ENCODE data around the gene MLXIP.
"Not testable (repeated sequence)": the region's sequence is repeated elsewhere in the genome, so short reads cannot be mapped to it uniquely, and the experiment has no call there.

Gene MLXIP

DNA sequence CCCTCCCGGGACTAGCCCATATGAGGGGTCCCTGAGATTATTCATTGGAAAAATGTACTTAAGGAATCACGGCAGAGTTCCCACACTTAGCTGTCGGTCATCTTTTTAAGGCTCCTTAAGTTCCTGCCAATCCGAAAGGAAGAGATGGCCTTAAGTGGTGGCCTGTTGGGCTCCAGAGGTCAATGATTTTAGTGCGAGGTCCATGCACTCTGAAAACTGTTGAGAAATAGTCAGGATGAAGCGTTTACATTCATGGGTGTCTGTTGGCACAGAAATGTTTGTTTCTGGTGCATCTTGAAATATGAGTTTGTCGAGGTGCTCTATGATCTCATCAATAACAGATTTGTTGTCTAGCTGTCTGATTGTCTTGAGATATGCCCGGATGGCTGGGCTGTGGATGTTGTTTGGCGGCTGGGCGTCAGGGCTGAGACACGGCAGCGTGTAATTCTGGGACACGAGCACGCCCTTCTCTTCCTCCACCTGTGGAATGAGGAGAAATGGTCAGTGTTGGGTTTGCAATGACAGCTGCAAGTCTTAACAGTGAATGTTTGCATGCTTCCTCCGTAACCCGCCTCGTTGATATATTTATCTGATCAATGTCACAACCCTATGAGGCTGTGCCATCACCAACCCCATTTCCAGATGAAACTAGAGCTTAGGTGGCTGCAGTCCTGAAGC lies 93.8 kb downstream of the MLXIP start:
- H3K27ac Mint-ChIP-seq = no peak overlapping the region
- H3K4me1 Mint-ChIP-seq (ENCODE audit: low read depth) = no peaks in the 10 kb centered on the region
- no peak overlapping the region for H3K4me3 Mint-ChIP-seq
- H3K36me3 Mint-ChIP-seq (ENCODE audit: low read depth) = no peaks in the 10 kb centered on the region
- H3K9me3 Mint-ChIP-seq = no peaks in the 10 kb centered on the region
- peaks cover 15% of the 10 kb centered on the region for H3K27me3 Mint-ChIP-seq (ENCODE audit: low read depth)

DNA sequence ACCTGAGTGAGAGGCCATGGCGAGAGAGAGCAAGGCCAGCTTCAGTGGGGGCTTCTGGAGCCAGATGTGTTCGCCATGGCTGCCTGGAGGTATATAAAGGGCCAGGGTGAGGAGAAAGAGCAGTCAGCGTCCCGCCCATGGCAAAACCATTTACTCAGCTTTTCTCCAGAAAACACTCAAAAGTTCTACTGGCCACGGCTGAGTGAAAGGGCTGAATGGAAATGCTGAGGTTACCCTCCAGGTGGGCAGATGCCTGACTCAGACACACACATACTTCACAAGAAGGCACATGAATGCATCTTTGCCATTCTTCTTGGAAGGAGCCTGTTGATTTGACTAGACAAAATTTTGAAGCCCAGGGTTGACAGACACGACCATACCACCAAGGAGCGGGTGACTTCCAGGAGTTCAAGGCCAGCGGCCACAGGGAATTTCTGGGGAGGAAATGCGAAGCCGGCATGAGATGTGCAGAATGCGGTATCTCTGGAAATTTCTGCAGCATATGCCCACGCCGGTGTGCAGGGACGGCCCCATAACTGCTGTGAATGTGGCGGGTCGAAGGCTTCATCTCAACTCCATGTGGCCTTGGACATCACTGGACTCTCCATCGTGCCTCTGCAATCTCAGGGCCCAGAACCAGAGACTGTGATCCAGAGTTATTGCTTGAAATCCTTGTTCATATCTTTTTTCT lies 95.7 kb downstream of the MLXIP start, which contains the start of gene IL31:
Gene IL31, minus strand, starts transcription at position 67 of the 691 bp plus-strand sequence. Its CDS starts 49 bp downstream, at position 18.
- no peak within 1 kb of the TSS for H3K4me3 Mint-ChIP-seq
- no peaks in the 10 kb centered on the region for H3K36me3 Mint-ChIP-seq (ENCODE audit: low read depth)
- no peaks in the 10 kb centered on the region for H3K9me3 Mint-ChIP-seq
- H3K4me1 Mint-ChIP-seq (ENCODE audit: low read depth) = no peaks in the 10 kb centered on the region
- H3K27me3 Mint-ChIP-seq (ENCODE audit: low read depth) = peaks cover 9% of the 10 kb centered on the region
- H3K27ac Mint-ChIP-seq = no peak within 1 kb of the TSS

DNA sequence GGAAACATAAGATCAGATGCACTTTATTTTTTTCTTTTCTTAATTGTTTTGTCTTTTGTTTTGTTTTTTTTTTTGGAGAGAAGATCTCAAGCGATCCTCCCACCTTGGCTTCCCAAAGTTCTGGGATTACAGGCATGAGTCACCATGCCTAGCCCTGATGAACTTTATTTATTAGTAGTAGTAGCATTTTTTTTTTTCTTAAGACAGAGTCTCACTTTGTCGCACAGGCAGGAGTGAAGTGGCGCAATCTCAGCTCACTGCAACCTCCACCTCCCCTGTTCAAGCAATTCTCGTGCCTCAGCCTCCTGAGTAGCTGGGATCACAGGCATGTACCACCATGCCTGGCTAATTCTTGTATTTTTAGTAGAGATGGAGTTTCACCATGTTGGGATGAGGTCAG lies 97.9 kb downstream of the MLXIP start:
- not testable (repeated sequence) for H3K27ac Mint-ChIP-seq; H3K36me3 Mint-ChIP-seq (ENCODE audit: low read depth); H3K4me3 Mint-ChIP-seq; H3K4me1 Mint-ChIP-seq (ENCODE audit: low read depth); H3K9me3 Mint-ChIP-seq
- H3K27me3 Mint-ChIP-seq (ENCODE audit: low read depth) = peaks cover 14% of the 10 kb centered on the region

DNA sequence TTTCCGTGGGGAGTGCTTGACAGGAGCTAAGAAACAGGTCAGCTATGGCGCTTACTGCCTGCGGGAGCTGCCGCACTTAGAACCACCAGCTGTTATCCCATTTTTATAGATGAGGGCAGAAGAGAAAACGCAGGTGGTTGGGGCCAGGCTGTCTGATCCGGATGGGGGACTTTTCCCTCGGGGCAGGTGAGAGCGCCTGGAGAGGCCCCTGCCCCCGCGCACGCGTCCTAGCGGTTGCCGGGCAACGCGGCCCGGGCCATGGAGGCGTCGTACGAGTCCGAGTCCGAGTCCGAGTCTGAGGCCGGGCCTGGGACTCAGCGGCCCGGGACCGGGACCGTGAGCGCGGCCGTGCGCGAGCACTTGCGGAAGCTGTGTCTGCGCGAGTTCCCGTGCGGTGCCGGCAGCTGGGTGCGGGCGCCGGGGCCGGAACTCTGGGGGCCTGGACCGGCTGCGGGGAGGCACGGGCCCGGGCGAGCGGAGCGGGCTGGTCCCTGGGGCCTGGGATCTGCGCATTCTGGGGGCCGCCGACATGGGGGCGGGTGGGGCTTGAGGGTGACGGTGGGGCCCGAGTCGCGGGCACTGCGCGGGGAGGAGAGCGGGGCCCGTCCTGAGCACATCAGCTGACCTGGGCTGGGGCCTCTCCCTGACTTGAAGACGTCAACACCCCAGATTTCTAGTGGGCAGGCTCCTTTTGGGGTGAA lies 104.5 kb downstream of the MLXIP start, which contains the start of gene LRRC43:
Gene LRRC43, plus strand, starts transcription at position 237 of the 701 bp plus-strand sequence. Its CDS starts 22 bp downstream, at position 259.
- Mint-ChIP-seq H3K4me3 (peak within 1 kb of the TSS; percentile 77), H3K4me1 (ENCODE audit: low read depth) (peaks cover 7% of the 10 kb centered on the region), H3K27ac (no peak within 1 kb of the TSS), H3K9me3 (no peaks in the 10 kb centered on the region), H3K27me3 (ENCODE audit: low read depth) (peaks cover 31% of the 10 kb centered on the region), H3K36me3 (ENCODE audit: low read depth) (no peaks in the 10 kb centered on the region)

DNA sequence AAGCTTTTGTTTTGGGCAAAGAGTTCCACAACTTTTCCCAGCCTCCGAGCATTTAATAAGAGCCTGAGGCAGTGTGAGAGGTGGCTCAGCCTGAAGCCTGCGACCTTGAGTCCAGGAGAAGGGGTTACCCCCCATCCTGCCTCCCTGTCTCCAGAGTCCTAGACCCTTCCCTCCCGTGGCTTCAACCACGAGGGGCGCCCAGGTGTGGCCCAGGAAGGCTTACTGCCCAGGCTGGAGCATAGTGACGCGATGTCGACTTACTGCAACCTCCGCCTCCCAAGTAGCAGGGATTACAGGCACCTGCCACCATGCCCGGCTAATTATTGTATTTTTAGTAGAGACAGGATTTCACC lies 105.0 kb downstream of the MLXIP start:
- Mint-ChIP-seq H3K27me3 (ENCODE audit: low read depth) (peaks cover 31% of the 10 kb centered on the region), H3K4me1 (ENCODE audit: low read depth) (peaks cover 7% of the 10 kb centered on the region), H3K36me3 (ENCODE audit: low read depth) (no peaks in the 10 kb centered on the region), H3K4me3 (peak overlapping the region; percentile 40), H3K27ac (no peak overlapping the region), H3K9me3 (no peaks in the 10 kb centered on the region)

DNA sequence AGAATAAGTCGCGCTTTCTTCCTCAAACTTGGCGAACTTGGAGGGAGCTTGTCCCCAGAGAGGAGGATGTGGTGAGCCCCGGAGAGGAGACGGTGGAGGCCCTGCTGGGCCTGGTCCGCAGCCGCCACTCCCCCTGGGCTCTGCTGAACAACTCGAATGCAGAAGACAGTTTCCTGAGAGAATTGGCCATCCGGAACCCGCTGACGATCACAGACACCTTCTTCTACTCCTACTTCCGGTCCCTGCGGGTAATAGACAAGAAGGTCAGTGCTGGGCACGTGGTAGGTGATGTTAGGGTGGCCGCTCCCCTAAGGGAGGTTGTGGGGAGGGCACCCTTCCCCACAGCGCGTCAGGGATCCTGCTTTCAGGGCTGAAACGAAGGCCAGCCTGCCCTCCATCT lies 106.0 kb downstream of the MLXIP start:
- peak overlapping the region; percentile 67 for H3K4me3 Mint-ChIP-seq
- H3K27me3 Mint-ChIP-seq (ENCODE audit: low read depth) = peaks cover 31% of the 10 kb centered on the region
- H3K9me3 Mint-ChIP-seq = no peaks in the 10 kb centered on the region
- peaks cover 7% of the 10 kb centered on the region for H3K4me1 Mint-ChIP-seq (ENCODE audit: low read depth)
- no peaks in the 10 kb centered on the region for H3K36me3 Mint-ChIP-seq (ENCODE audit: low read depth)
- no peak overlapping the region for H3K27ac Mint-ChIP-seq

DNA sequence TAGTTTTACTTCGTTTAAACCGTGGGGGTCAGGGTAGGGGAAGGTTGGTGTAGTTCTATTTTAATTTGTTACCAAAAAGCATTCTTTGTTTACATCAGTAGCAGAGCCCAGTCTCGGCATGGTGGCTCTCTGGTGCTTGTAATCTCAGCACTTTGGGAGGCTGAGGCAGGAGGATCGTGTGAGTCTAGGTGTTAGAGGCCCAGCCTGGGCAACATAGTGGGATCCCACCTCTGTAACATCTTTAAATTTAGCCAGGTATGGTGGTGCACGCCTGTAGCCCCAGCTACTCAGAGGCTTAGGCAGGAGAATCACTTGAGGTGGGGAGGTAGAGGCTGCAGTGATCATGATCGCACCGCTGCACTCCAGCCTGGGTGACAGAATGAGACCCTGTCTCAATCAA lies 106.5 kb downstream of the MLXIP start:
- Mint-ChIP-seq H3K27me3 (ENCODE audit: low read depth) (peaks cover 27% of the 10 kb centered on the region), H3K4me1 (ENCODE audit: low read depth) (peaks cover 4% of the 10 kb centered on the region), H3K36me3 (ENCODE audit: low read depth) (no peaks in the 10 kb centered on the region), H3K4me3 (peak overlapping the region; percentile 37), H3K27ac (no peak overlapping the region), H3K9me3 (no peaks in the 10 kb centered on the region)

DNA sequence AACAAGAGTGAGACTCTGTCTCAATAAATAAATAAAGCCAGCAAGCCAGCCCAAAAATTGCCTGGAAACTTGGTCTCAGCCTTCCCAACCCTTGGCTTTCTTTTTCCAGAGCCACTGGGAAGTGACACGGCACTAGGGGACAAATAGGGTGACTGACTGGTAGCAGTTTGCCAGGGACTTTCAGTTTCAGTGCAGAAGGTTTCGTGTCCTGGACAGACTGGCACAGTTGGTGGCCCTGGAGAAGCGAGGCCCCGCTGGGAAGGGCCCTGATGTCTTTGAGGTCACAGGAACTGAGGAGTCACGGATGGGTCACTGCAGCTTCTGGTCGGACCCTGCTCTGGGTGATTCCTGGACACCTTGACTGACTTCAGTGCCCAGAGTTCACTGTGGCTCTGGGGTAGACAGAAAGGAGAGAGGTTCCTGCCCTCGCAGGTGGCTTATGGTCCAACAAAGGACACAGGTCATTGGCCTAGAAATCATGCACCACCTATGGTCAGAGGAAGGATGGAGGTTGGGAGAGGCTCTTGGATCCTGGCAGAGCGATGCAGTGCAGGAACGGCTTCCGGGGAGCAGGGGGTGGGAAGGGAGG lies 107.0 kb downstream of the MLXIP start:
- H3K27me3 Mint-ChIP-seq (ENCODE audit: low read depth) = peaks cover 26% of the 10 kb centered on the region
- no peak overlapping the region for H3K27ac Mint-ChIP-seq

DNA sequence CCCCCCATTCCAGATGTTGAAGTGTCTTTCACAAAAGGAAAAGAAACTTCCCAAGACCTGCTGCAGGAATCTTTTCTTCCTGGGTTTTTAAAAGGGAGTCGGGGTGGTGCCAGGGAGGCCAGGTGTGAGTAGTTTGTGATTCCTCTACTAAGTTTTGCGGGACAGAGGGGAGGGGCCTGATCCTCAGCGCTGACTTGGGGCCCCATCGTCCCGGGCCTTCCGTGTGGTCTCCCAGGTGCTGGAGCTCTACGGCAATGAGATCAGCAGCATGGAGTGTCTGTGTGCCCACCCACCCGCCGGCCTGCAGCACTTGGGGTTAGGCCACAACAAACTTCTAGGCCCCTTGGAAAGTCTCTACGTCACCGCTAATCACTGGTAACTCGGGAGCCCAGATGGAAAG lies 108.9 kb downstream of the MLXIP start:
- no peaks in the 10 kb centered on the region for H3K36me3 Mint-ChIP-seq (ENCODE audit: low read depth)
- peaks cover 20% of the 10 kb centered on the region for H3K27me3 Mint-ChIP-seq (ENCODE audit: low read depth)
- no peaks in the 10 kb centered on the region for H3K9me3 Mint-ChIP-seq
- H3K4me3 Mint-ChIP-seq = no peak overlapping the region
- H3K4me1 Mint-ChIP-seq (ENCODE audit: low read depth) = peaks cover 4% of the 10 kb centered on the region
- H3K27ac Mint-ChIP-seq = no peak overlapping the region

More for the DNA sequence above, 107.0 kb downstream of the MLXIP start:
- H3K4me1 Mint-ChIP-seq (ENCODE audit: low read depth) = peaks cover 4% of the 10 kb centered on the region
- no peaks in the 10 kb centered on the region for H3K36me3 Mint-ChIP-seq (ENCODE audit: low read depth)
- H3K9me3 Mint-ChIP-seq = no peaks in the 10 kb centered on the region
- H3K4me3 Mint-ChIP-seq = no peak overlapping the region

DNA sequence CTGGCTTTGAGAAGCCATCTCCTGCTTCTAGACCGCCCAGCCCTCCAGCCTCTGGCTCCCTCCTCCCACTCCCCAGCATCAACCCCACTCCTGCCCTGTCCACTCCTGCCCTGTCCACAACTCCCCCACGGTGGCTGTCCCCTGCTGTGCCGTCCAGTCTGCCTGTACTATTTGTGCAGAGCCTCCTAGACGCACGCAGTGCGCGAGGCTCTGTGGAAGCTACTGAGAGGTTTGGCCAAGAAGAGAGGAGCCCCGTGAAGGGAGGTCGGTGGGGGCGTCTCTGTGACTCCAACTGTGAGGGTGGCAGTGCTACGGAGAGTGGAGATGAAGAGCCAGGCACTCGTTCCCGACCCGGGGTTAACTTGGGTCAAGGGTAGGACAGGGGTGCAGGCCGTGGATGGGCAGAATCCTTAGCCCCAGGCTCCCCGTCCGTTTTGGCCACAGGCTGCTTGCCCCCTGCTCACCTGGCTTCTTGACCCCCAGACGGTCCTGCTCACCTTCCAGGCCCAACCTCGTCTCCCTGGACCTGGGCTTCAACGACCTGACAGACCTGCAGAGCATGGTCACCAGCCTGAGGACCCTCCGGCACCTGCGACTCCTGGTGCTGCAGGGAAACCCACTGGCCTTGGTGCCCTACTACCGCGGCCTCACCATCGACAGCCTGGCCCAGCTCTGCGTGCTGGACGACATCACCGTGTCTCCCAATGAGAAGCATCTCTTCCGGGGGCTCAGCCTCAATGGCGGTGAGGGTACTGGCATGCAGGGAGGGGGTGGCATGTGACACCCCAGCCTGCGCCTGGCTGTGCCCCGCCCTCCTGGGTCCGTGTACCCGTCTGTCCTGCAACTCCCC lies 111.3 kb downstream of the MLXIP start:
- peaks cover 9% of the 10 kb centered on the region for H3K27me3 Mint-ChIP-seq (ENCODE audit: low read depth)
- H3K27ac Mint-ChIP-seq = no peak overlapping the region
- H3K4me1 Mint-ChIP-seq (ENCODE audit: low read depth) = no peaks in the 10 kb centered on the region
- H3K9me3 Mint-ChIP-seq = no peaks in the 10 kb centered on the region
- no peak overlapping the region for H3K4me3 Mint-ChIP-seq
- no peaks in the 10 kb centered on the region for H3K36me3 Mint-ChIP-seq (ENCODE audit: low read depth)

DNA sequence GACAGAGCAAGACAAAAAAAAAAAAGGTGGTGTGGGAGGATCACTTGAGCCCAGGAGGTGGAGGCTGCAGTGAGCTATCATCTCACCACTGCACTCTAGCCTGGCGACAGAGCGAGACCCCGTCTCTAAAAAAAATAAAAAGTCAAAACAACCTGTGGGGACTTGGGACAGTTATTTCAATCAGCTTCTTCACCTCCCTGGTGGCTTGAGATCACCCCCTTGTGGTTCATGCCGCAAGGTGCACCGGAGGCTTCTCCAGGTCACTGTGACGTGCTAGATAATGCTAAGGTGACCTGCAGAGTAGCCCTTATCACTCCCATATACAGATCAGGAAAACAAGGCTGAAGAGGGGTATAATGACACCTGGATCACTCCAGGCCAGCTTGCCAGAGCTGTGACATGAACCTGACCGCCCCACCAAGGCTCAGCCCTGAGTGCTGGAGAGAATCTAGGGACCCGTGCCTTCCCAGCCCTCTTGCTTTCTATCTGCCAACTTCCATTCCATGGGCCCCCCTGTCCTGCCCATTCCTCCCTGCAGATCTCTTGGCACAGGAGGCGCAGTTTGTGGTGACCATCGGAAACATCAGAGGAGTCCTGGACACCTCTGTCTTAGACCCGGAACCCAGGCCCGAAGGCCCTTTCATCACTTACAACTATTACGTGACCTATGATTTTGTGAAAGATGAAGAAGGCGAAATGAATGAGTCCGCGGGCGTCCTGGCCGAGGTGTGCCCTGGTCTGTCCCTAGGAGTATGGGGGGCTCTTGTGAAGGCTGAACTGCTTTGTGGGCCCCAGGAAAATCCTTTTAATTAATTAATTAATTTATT lies 112.5 kb downstream of the MLXIP start:
- Mint-ChIP-seq H3K27ac (no peak overlapping the region), H3K36me3 (ENCODE audit: low read depth) (peaks cover 2% of the 10 kb centered on the region), H3K27me3 (ENCODE audit: low read depth) (peaks cover 15% of the 10 kb centered on the region), H3K4me3 (no peak overlapping the region), H3K4me1 (ENCODE audit: low read depth) (peaks cover 3% of the 10 kb centered on the region), H3K9me3 (peaks cover 5% of the 10 kb centered on the region)

DNA sequence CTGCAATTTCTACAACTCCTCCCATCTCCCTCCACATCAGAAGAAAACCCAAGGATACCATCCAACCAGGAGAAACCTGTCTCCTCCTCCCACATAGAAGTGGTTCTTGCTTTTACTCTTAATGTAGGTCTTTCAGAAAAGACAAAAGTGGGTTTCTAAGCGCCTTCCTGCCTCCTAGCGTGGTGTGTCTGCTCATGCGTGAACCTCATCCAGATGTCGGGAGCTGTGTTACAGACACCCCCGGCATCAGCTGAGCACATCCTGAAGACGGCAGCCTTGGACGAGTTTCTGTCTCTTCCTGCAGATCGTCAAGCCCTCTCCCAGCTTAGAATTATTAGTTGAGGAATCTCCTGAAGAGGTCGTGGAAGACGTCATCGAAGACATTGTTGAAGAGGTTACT lies 113.9 kb downstream of the MLXIP start:
- no peak overlapping the region for H3K4me3 Mint-ChIP-seq
- peaks cover 16% of the 10 kb centered on the region for H3K27me3 Mint-ChIP-seq (ENCODE audit: low read depth)
- peaks cover 5% of the 10 kb centered on the region for H3K9me3 Mint-ChIP-seq
- H3K36me3 Mint-ChIP-seq (ENCODE audit: low read depth) = peaks cover 2% of the 10 kb centered on the region
- no peak overlapping the region for H3K27ac Mint-ChIP-seq
- H3K4me1 Mint-ChIP-seq (ENCODE audit: low read depth) = peaks cover 4% of the 10 kb centered on the region

DNA sequence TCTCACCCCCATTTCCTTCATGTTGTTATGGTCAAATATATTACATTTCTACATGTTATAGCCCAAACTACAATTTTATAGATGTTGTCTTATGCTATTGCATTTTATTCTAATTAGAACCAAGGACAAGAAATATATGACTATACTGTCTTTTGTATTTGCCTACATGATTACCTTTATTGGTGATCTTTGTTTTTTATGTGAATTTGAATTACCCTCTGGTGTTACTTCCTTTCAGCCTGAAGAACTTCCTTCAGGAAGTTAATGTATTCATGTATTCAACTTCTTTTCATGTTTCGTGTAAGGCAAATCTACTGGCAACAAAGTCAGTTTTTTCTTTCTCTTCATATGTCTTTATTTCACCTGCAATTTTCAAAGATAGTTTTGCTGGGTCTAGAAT lies 116.2 kb downstream of the MLXIP start:
- peaks cover 20% of the 10 kb centered on the region for H3K27me3 Mint-ChIP-seq (ENCODE audit: low read depth)
- peaks cover 7% of the 10 kb centered on the region for H3K4me1 Mint-ChIP-seq (ENCODE audit: low read depth)
- no peak overlapping the region for H3K4me3 Mint-ChIP-seq
- H3K9me3 Mint-ChIP-seq = peaks cover 5% of the 10 kb centered on the region
- H3K27ac Mint-ChIP-seq = no peak overlapping the region
- peaks cover 2% of the 10 kb centered on the region for H3K36me3 Mint-ChIP-seq (ENCODE audit: low read depth)

All from T-helper 1 cell treated with Interleukin-12 subunit alpha and Interleukin-12 subunit beta and Interleukin-4 antibody, amounts not matched to agents 30 μg/mL and 1 μg/mL, for 36 hours (primary cell).